Measurements from ENCODE around the gene TGFBR2. TPM values are rescaled to one million over a fixed set of nuclear protein-coding genes. Genes with fewer than 3 reads are reported as not detected.

The TGFBR2 gene
- total and polyA plus RNA-seq, 5 donors from 2014 or later: 35.8 to 92.6 (median 57.4) TPM

DNA sequence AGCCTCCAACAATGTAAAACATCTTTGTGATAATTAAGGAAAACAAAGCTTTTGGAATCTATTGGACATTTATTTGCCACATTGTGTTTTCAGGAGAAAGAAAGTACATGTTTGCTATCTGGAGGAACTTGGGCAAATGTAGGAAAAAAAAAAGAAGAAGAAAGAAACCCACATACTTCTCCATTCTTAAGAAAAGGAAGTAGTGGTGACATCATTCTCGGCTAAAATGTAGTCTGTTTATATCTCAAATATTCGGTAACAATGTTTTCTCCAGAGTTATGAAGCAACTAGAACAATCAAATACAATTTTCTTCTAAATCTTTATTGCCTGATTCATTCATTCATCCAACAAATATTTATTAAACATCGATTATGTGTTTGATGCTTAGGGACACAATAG, 2.3 kb upstream of the TGFBR2 start:
- peak overlapping the region; percentile 80 for H3K4me3 ChIP-seq (ENCODE audit: low read depth, low read length)
- Mint-ChIP-seq H3K4me3 (peak overlapping the region; percentile 85 to 98 (median 96)), H3K27ac (peak overlapping the region; percentile 98 to 99 (median 98)), H3K36me3 (peaks cover 4% of the 10 kb centered on the region), H3K27me3 (no peaks in the 10 kb centered on the region), H3K4me1 (peaks cover 13 to 59% (median 46%) of the 10 kb centered on the region in 4 donors), H3K9me3 (peaks cover 0 to 2% (median 0%) of the 10 kb centered on the region in 7 donors)
- peak overlapping the region; percentile 49 for H3K27ac ChIP-seq (ENCODE audit: insufficient read depth, low read length, poor library complexity, severe bottlenecking)
- no peaks in the 10 kb centered on the region for H3K27me3 ChIP-seq (ENCODE audit: control insufficient read depth, insufficient read depth, low read length)
- no peaks in the 10 kb centered on the region for H3K36me3 ChIP-seq (ENCODE audit: control insufficient read depth, insufficient read depth, low read length)
- H3K9me3 ChIP-seq (ENCODE audit: control insufficient read depth in 2 of 2, low read length in 2 of 2): no peaks in the 10 kb centered on the region
- no peak for ATAC-seq (ENCODE audit: low read depth in 2 of 2)
- H3K4me1 ChIP-seq (ENCODE audit: control insufficient read depth, insufficient read depth, low read length, poor library complexity, severe bottlenecking): peaks cover 29% of the 10 kb centered on the region
- peak in 1 of 3 donors; percentile 35 for DNase-seq

DNA sequence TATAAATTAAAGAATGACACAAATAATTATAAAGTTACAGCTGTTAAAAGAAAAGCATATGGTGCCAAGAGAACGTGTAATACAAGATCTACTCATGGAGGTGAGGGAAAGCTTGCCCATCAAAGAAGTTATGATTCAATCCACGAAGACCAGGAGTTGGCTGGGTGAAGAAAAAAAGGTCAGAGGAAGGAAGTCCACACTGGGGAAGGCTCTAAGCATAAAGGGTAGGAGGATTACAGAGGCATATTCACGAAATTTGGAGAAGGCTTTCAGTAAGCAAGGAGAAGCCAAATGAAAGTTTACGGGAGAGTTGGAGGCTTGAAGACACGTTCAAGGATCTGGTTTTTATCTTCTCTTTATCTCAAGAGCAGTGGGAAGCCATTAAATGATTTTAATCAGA, 1.8 kb upstream of the TGFBR2 start:
- peaks cover 31% of the 10 kb centered on the region for H3K4me1 ChIP-seq (ENCODE audit: control insufficient read depth, insufficient read depth, low read length, poor library complexity, severe bottlenecking)
- no peaks in the 10 kb centered on the region for H3K36me3 ChIP-seq (ENCODE audit: control insufficient read depth, insufficient read depth, low read length)
- DNase-seq (no peak), ATAC-seq (ENCODE audit: low read depth in 2 of 2) (no peak)
- peak overlapping the region; percentile 98 to 99 (median 98) for H3K27ac Mint-ChIP-seq
- no peaks in the 10 kb centered on the region for H3K27me3 Mint-ChIP-seq
- peak overlapping the region; percentile 80 for H3K4me3 ChIP-seq (ENCODE audit: low read depth, low read length)
- H3K27ac ChIP-seq (ENCODE audit: insufficient read depth, low read length, poor library complexity, severe bottlenecking): peak overlapping the region; percentile 78
- H3K4me3 Mint-ChIP-seq: peak overlapping the region; percentile 85 to 98 (median 96)
- H3K9me3 Mint-ChIP-seq: peaks cover 0 to 2% (median 0%) of the 10 kb centered on the region in 7 donors
- peaks cover 4% of the 10 kb centered on the region for H3K36me3 Mint-ChIP-seq
- no peaks in the 10 kb centered on the region for H3K9me3 ChIP-seq (ENCODE audit: control insufficient read depth in 2 of 2, low read length in 2 of 2)
- H3K4me1 Mint-ChIP-seq: peaks cover 16 to 56% (median 44%) of the 10 kb centered on the region in 4 donors
- H3K27me3 ChIP-seq (ENCODE audit: control insufficient read depth, insufficient read depth, low read length): no peaks in the 10 kb centered on the region

DNA sequence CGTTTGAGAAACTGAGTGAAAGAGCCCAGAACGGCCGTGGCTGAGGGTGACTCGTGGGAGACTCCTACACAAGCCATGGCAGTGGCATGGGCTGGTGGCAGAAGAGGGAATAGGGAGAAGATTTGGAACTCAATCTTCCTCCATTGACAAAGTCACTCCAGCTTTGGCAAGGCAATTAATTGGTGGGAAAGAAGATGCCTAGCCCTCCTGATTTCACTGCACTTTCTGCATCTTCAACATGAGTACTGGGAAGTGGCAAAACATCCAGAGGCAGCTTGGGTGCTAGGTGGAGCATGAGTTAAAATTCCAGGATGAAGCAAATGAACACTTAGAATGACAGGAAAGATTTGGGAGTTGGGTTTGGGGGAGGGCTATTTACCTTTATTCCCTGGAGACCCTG, 1.4 kb upstream of the TGFBR2 start:
- H3K27me3 ChIP-seq (ENCODE audit: control insufficient read depth, insufficient read depth, low read length): no peaks in the 10 kb centered on the region
- Mint-ChIP-seq H3K9me3 (peaks cover 0 to 2% (median 0%) of the 10 kb centered on the region in 7 donors), H3K4me1 (peaks cover 20 to 56% (median 47%) of the 10 kb centered on the region in 4 donors), H3K27ac (peak overlapping the region; percentile 98 to 99 (median 98)), H3K36me3 (peaks cover 4% of the 10 kb centered on the region), H3K4me3 (peak overlapping the region; percentile 95 to 98 (median 96)), H3K27me3 (no peaks in the 10 kb centered on the region)
- peak overlapping the region; percentile 78 for H3K27ac ChIP-seq (ENCODE audit: insufficient read depth, low read length, poor library complexity, severe bottlenecking)
- no peaks in the 10 kb centered on the region for H3K36me3 ChIP-seq (ENCODE audit: control insufficient read depth, insufficient read depth, low read length)
- H3K4me1 ChIP-seq (ENCODE audit: control insufficient read depth, insufficient read depth, low read length, poor library complexity, severe bottlenecking): peaks cover 35% of the 10 kb centered on the region
- DNase-seq (no peak), ATAC-seq (ENCODE audit: low read depth in 2 of 2) (no peak)
- no peaks in the 10 kb centered on the region for H3K9me3 ChIP-seq (ENCODE audit: control insufficient read depth in 2 of 2, low read length in 2 of 2)
- H3K4me3 ChIP-seq (ENCODE audit: low read depth, low read length): peak overlapping the region; percentile 80

DNA sequence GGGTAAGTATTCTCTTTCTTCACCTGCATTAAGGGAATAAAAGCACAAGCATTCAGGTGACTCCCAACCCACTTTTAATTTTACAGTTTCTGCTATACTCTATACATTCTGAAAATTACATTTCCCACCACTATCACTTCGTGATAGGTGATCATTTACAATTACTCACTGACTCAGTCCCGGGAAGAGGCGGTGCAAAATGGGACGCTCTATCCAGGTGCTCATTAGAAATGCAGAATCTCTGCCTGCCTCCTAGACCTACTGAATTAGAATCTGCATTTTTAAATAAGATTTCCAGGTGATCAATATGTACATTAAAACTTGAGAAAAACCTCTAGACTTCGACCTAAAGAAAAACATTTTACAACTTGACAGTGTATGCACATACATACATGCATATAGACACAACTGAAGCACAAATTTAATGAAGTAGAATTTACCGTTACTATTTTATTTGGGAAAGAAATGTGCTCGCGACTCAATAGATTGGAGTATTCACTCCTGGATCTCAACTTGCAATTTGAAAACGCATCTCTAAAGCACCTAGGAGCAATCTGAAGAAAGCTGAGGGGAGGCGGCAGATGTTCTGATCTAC, 598 bp upstream of the TGFBR2 start:
- Histone ChIP-seq H3K4me1 (ENCODE audit: control insufficient read depth, insufficient read depth, low read length, poor library complexity, severe bottlenecking) (peaks cover 43% of the 10 kb centered on the region), H3K4me3 (ENCODE audit: low read depth, low read length) (peak overlapping the region; percentile 80), H3K9me3 (ENCODE audit: control insufficient read depth in 2 of 2, low read length in 2 of 2) (no peaks in the 10 kb centered on the region), H3K36me3 (ENCODE audit: control insufficient read depth, insufficient read depth, low read length) (no peaks in the 10 kb centered on the region), H3K27me3 (ENCODE audit: control insufficient read depth, insufficient read depth, low read length) (no peaks in the 10 kb centered on the region), H3K27ac (ENCODE audit: insufficient read depth, low read length, poor library complexity, severe bottlenecking) (peak overlapping the region; percentile 78)
- no peaks in the 10 kb centered on the region for H3K27me3 Mint-ChIP-seq
- peak overlapping the region; percentile 95 to 98 (median 96) for H3K4me3 Mint-ChIP-seq
- no peak for ATAC-seq (ENCODE audit: low read depth in 2 of 2)
- peaks cover 4% of the 10 kb centered on the region for H3K36me3 Mint-ChIP-seq
- H3K9me3 Mint-ChIP-seq: peaks cover 0 to 2% (median 0%) of the 10 kb centered on the region in 7 donors
- H3K27ac Mint-ChIP-seq: peak overlapping the region; percentile 98 to 99 (median 98)
- DNase-seq: no peak
- peaks cover 27 to 63% (median 55%) of the 10 kb centered on the region in 4 donors for H3K4me1 Mint-ChIP-seq

DNA sequence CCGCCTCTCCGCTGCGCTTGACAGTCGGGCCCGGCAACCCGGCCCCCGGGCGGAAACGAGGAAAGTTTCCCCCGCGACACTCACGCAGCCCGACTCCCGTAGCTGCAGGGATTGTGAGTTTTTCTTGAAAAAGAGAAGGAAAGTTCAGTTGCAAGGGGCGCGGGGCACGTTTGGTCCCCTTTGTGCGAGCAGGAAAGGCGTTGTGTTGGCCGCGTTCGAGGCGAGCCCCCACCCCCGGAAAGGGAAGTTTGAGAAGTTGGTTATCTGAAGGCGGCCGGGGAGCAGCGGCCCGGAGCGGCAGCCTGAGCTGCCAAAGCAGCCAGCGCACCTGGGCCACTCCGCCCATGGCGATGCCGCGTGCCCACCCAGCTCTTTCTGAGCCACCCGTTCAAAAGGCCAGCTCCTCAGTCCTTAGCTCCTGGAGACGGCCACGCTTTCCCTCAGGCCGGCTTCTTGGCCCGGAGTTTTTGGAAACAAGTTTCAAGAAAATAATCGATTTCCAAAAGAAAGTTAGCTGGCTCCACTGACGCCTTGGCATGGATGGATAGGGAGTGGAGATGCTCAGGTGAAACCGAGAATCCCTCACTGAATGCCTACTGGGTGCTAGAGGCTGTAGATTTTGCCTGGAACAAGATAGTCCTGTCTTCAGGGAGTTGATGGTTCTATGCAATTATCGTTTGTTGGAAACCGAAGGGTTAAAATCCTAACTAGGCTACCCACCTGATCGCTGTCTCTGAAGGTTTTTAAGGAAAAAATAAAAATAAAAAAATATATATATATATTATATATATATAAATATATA, 832 bp downstream of the TGFBR2 start:
- Mint-ChIP-seq H3K9me3 (peaks cover 0 to 2% (median 0%) of the 10 kb centered on the region in 7 donors), H3K36me3 (peaks cover 4% of the 10 kb centered on the region), H3K27ac (peak overlapping the region; percentile 95 to 99 (median 98)), H3K27me3 (no peaks in the 10 kb centered on the region), H3K4me1 (peaks cover 40 to 74% (median 60%) of the 10 kb centered on the region in 4 donors), H3K4me3 (peak overlapping the region; percentile 93 to 98 (median 96))
- peaks cover 57% of the 10 kb centered on the region for H3K4me1 ChIP-seq (ENCODE audit: control insufficient read depth, insufficient read depth, low read length, poor library complexity, severe bottlenecking)
- DNase-seq (peak; percentile 51 to 84 (median 66)), ATAC-seq (ENCODE audit: low read depth in 2 of 2) (peak; percentile 46 to 47)
- no peaks in the 10 kb centered on the region for H3K9me3 ChIP-seq (ENCODE audit: control insufficient read depth in 2 of 2, low read length in 2 of 2)
- peak overlapping the region; percentile 96 for H3K4me3 ChIP-seq (ENCODE audit: low read depth, low read length)
- no peaks in the 10 kb centered on the region for H3K27me3 ChIP-seq (ENCODE audit: control insufficient read depth, insufficient read depth, low read length)
- no peaks in the 10 kb centered on the region for H3K36me3 ChIP-seq (ENCODE audit: control insufficient read depth, insufficient read depth, low read length)
- H3K27ac ChIP-seq (ENCODE audit: insufficient read depth, low read length, poor library complexity, severe bottlenecking): peak overlapping the region; percentile 78

DNA sequence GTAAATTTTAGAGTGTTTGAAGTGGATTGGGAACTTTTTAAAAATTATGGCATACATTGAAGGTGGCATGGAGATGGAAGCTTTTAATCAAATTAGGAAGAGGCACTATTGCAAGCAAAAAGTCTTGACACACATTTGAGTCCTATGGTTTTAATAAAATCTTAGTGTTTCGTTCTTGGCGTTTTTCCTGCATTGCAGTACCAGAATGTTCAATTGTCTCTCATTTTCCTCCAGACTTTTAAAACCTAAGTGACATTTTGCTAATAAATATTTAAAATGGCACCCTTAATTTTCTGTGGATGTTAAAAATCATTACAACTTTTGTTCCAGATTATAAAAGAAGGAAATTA, 2.2 kb downstream of the TGFBR2 start:
- peak overlapping the region; percentile 87 to 97 (median 92) for H3K4me3 Mint-ChIP-seq
- Histone ChIP-seq H3K4me1 (ENCODE audit: control insufficient read depth, insufficient read depth, low read length, poor library complexity, severe bottlenecking) (peaks cover 69% of the 10 kb centered on the region), H3K4me3 (ENCODE audit: low read depth, low read length) (peak overlapping the region; percentile 96), H3K27me3 (ENCODE audit: control insufficient read depth, insufficient read depth, low read length) (no peaks in the 10 kb centered on the region), H3K27ac (ENCODE audit: insufficient read depth, low read length, poor library complexity, severe bottlenecking) (peak overlapping the region; percentile 78), H3K9me3 (ENCODE audit: control insufficient read depth in 2 of 2, low read length in 2 of 2) (no peaks in the 10 kb centered on the region), H3K36me3 (ENCODE audit: control insufficient read depth, insufficient read depth, low read length) (no peaks in the 10 kb centered on the region)
- peaks cover 53 to 75% (median 73%) of the 10 kb centered on the region in 4 donors for H3K4me1 Mint-ChIP-seq
- peak overlapping the region; percentile 95 to 98 (median 98) for H3K27ac Mint-ChIP-seq
- DNase-seq (no peak), ATAC-seq (ENCODE audit: low read depth in 2 of 2) (no peak)
- no peaks in the 10 kb centered on the region for H3K27me3 Mint-ChIP-seq
- H3K9me3 Mint-ChIP-seq: peaks cover 0 to 2% (median 0%) of the 10 kb centered on the region in 7 donors
- peaks cover 8% of the 10 kb centered on the region for H3K36me3 Mint-ChIP-seq

DNA sequence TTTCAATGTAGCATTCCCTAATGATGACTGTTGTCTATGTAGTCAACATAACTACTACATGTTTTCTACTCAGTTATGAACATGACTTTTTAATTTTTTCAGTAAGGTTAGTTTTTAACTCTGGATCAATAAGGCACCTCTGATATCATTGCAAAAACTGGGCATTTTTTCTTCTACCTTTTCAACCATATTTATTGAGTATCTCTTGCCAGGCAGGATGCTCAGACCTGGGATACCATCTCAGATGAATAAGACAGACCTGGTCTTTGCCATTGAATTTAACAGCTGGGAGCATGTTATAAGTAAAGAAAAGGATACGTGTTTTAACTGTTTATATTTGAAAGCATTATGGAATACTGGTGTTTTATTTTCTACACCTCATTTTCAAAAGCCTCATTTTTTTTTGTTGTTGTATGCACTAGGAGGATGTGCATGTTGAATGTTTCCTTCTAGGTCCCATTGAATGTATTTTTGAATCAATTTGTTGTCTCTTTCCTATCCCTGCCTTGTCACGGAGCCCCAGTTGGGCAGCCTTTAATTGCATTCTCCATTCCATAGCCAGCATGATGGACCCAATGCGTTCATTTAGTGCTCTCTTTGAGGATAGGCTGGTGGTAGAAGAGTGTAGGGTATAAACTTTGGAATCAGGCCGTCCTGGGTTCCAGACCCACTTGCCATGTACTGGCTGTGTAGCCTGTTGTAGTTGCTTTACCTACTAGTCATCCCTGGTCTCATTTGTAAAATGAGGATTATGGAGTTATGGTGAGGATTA, 3.7 kb downstream of the TGFBR2 start:
- DNase-seq: peak in 1 of 3 donors; percentile 17

More for the DNA sequence above, 3.7 kb downstream of the TGFBR2 start:
- H3K27ac Mint-ChIP-seq: peak overlapping the region; percentile 92 to 98 (median 98)
- peaks cover 9% of the 10 kb centered on the region for H3K36me3 Mint-ChIP-seq
- peaks cover 0 to 2% (median 0%) of the 10 kb centered on the region in 7 donors for H3K9me3 Mint-ChIP-seq
- Histone ChIP-seq H3K9me3 (ENCODE audit: control insufficient read depth in 2 of 2, low read length in 2 of 2) (no peaks in the 10 kb centered on the region), H3K36me3 (ENCODE audit: control insufficient read depth, insufficient read depth, low read length) (no peaks in the 10 kb centered on the region), H3K27me3 (ENCODE audit: control insufficient read depth, insufficient read depth, low read length) (no peaks in the 10 kb centered on the region), H3K4me1 (ENCODE audit: control insufficient read depth, insufficient read depth, low read length, poor library complexity, severe bottlenecking) (peaks cover 74% of the 10 kb centered on the region), H3K4me3 (ENCODE audit: low read depth, low read length) (peak overlapping the region; percentile 96), H3K27ac (ENCODE audit: insufficient read depth, low read length, poor library complexity, severe bottlenecking) (peak overlapping the region; percentile 78)
- H3K27me3 Mint-ChIP-seq: no peaks in the 10 kb centered on the region
- H3K4me3 Mint-ChIP-seq: peak overlapping the region; percentile 87 to 97 (median 92)
- no peak for ATAC-seq (ENCODE audit: low read depth in 2 of 2)
- peaks cover 55 to 75% (median 74%) of the 10 kb centered on the region in 4 donors for H3K4me1 Mint-ChIP-seq

Measured in CD4-positive, CD25-positive, alpha-beta regulatory T cell (primary cell).